A375 (cell line): ENCODE data around the gene SMC3. TPM values are rescaled to one million over a fixed set of nuclear protein-coding genes. Genes with fewer than 3 reads are reported as not detected.

Experiments
- small RNA-seq: library from RNA; depleted of rRNA; stranded (forward); fragments of <200 nt; gene quantifications from one replicate; pipeline ENCODE3, GENCODE V24; 2014
- total RNA-seq: library from RNA; depleted of rRNA; stranded (reverse); fragments of >200 nt; shearing (Covaris generic); gene quantifications from 2 replicates; pipeline ENCODE4 v1.2.3, GENCODE V29; 2014; rRNA removed

SMC3 gene
- total RNA-seq = 53.5 and 59.4 TPM in 2 replicates

GRCh38 chr10:110567201-110568054 is at the start of gene SMC3:
Gene SMC3 (plus strand): TSS chr10:110567695. CDS start chr10:110567817, 122 bp downstream.

GRCh38 chr10:110643653-110644597 is 76.4 kb downstream of the SMC3 start, which contains the start of gene RBM20:
Gene RBM20 (plus strand): TSS chr10:110644336. CDS start chr10:110644455, 119 bp downstream.

Small RNA genes lying within 50 kb of the gene (small RNA-seq; reads per million reads assigned to genes)
- not detected for gene RF00019

Other genes with a start within 250 kb of the SMC3 start
- gene DUSP5, start 69.8 kb upstream of the SMC3 start, total RNA-seq = 42.5 and 46.7 TPM in 2 replicates
- 0.45 and 0.64 TPM in 2 replicates for gene RBM20, start 76.6 kb downstream of the SMC3 start, total RNA-seq